GM18873 (cell line): ENCODE data around the gene SIRPA.

ENCODE experiments used
- ATAC-seq: cut with Tn5 transposase; IDR thresholded peaks from one replicate; pipeline ENCODE4 v1.9.1; 2021; ENCODE audit warnings: mild to moderate bottlenecking, moderate library complexity, moderate number of reproducible peaks; ENCODE audit not compliant: unreplicated experiment, low FRiP score

The SIRPA gene

DNA sequence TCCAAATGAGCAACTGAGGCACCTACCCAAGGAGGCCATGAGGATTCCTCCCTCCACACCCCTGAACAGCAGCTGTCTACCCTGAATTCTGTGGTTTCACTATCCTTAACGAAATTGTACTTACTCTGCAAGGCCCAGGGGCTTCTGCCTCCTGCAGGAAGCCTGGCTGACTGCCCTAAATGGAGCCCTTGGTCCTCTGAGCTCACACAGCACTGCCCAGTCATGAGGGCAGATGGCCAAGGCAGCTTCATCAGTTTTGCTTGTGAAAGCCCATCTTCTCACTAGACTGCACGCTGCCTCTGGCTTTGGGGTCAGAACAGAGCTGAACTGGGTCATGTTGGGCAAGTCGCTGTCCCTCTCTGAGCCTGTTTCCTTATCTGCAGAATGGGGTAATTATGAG lies 26.4 kb upstream of the SIRPA start:
- no peak for ATAC-seq

DNA sequence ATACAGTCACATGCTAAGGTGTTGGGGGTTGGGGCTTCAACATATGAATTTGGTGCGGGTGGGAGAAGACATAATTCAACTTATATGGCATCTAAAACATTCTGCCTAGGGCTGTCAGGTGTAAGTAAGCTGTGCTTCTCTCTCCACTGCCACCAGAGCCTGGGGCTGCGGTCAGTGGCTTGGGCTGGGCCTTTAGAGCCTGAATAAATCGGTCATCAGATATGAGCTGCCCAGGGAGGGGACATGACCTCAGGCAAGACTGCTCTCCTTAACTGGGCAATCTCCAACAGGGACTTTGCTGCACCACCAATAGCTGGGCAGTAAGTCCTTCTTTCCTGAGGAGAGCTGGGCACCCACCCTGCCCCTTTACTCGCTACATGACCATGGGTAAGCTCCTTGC lies 24.9 kb upstream of the SIRPA start:
- no peak for ATAC-seq

DNA sequence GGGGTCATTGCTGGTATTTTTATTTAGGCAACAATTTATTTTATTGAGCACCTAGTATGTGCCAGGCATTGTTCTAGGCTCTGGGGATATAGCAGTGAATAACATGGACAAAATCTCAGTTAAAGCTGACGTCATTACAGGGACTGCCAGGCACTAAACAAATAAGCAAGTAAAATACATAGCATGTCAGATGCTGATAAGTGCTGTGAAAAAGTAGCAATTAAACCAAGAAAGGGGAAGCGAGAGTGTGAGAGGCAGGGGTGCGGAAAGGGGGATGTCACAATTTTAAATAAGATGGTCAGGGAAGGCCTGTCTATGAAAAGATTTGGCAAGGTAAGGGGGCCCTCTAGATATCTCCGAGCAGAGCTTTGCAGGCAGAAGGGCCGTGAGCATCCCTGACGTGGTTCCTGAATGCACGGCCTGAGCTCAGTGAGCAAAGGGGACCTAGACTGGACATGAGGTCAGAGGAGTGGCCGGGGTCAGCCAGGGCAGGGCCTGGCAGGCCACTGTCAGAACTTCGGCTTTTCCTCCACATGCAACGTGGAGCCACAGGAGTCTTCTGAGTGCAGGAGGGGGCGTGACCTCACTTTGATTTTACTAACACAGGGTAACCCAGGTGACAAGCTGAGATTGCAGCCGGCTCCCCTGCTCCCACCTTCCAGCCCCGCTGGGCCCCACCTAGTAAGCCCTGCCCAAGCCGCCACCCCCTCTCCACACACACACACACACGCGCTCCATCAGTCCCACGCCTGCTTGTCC lies 24.2 kb upstream of the SIRPA start:
- no peak for ATAC-seq

DNA sequence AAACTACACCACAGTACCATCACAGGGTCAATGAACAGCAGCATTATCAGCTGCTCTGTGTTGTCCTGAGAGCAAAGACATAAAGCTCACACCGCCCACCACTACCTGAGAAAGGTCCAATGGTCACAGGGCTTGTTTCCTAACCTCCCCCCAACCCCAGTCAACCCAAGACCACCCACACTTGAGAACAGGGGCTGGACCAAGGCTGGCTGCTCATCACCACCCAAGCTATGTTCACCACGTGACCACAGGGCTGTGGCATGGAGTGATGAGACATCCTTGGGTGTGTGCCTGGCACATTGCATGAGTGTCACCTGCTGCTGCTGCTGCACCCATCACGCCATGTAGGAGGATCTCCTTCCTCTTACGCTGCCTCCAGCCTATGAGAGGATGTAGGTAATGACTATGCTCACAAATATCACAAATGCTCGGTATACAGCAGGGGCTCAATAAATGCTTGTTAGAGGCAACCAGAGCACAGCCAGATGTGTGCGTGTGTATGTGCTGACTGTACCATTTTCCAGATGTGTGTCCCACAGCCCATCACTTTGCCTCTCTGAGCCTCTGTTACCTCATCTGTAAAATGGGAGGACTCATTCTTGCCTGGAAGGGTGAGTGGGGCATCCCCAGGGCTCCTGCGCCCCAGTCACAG lies 23.3 kb upstream of the SIRPA start:
- ATAC-seq = no peak

DNA sequence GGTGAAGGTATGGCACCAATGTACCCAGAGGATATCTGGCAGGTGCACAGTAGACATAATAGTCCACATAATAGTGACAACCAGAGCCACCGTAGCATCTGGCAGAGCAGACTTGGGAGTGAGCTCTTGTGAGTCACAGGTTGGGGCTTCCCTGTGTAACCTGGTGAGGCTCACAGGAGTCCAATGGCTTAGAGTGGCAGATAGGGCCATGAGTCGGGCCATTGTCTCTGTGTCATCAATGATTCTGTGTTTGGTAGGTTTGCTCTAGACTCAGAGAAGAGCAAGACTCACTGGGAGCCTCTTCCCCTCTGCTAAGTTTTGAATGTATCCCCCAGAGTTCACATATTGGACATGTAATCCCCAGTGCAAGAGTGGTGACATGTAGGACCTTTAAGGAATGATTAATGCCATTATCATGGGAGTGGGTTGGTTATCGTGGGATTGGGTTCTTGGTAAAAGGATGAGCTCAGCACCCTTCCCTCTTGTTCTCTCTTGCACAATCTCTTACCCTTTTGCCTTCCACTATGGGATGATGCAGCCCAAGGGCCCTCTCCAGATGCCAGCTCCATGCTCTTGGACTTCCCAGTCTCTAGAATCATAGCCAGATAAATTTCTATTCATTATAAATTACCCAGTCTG lies 22.6 kb upstream of the SIRPA start:
- no peak for ATAC-seq

DNA sequence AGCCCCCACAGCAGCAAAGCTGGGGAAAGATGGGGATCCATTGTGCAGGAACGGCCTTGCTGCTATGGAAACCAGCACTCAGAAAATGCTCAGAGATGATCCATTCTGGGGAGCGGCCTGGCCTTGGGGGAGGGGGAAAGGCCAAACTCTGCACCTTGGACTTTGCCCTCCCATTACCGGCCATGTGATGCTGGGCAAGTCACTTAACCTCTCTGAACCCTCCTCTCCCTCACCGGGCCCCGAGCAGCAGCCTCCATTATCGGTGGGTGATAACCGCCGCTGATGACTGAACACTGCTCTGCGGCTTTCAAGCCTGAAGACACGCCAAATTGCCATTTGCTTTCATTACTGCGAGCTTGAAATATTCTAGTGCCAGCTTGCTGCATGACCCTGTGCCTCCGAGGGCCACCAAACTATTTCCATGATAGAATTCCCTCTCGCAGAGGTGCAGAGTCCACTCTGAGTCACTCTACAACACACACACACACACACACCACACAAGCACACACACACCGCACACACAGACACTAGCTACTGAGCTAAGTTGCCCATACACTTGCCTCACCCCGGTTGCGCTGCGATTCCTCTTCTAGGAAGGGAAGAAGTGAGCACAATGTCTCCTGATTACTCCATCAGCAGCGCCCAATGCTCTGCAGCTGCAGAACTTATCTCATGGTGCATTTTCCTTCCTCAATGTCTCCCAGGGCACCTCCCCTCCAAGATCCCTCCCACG lies 20.6 kb upstream of the SIRPA start:
- ATAC-seq = no peak

DNA sequence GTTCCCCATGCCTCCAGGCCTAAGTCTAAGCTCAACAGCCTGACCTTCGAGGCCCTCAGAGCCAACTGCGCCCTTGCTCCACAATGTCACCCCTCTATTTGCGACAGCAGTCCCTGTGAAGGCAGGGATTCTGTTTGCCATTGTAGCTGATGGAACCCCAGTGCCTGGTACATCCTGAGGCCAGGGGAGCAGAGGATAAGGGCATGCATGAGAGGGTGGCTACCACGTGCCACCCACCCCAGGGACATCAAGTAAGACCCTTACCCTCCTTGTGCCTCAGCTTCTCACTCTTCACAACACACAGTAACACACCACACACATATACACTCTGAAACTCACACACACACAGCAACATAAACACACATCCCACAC lies 20.0 kb upstream of the SIRPA start:
- no peak for ATAC-seq

DNA sequence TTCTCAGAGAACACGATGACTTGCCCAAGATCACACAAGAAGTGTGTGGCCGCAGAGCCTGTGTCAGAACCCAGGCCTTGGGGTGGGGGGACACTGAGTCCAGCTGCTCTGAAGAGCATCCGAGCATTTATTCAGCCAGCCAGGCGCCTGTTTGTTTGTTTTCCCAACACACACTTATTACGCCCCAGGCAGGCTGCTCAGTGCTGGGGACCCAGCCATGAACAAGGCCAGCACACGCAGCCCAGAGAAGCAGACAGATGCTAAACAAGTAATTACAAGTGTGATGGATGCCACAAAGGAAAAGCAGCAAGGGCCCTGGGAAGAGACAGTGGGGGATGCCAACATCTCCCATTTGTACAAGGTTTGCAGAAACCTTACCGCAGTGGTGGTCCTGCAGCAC lies 19.4 kb upstream of the SIRPA start:
- no peak for ATAC-seq

DNA sequence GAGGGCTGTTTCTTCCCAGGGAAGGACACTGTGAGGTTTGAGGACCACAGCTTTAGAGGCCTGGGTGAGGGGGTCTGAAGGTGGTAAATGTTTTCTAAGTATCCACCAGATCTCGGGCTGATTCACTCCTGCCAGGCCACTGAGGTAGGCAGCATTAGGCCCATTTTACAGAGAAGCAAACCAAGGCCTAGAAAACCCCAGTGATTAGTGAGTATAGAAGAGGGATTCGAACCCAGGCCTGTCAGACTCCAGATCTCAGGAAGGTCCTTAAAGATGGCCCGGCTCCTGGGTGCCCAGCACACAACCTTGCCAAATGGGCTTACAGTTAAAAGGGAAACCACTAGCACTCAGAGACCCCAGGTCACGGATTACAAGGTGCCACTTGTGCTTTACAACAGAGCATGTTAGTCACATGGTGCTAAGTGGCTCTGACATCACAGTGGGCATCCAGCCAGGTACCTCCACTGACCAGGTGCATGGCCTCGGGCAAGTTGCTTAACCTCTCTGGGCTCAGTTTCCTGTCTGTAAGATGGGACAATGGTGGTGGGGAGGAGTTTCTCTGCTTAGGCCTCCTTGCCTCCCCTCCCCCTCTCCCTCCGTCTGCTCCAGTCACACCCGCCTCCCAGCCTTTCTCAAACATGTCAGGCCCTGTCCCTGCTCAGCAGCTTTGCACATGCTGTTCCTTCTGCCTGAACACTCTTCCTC lies 18.8 kb upstream of the SIRPA start:
- ATAC-seq = no peak

DNA sequence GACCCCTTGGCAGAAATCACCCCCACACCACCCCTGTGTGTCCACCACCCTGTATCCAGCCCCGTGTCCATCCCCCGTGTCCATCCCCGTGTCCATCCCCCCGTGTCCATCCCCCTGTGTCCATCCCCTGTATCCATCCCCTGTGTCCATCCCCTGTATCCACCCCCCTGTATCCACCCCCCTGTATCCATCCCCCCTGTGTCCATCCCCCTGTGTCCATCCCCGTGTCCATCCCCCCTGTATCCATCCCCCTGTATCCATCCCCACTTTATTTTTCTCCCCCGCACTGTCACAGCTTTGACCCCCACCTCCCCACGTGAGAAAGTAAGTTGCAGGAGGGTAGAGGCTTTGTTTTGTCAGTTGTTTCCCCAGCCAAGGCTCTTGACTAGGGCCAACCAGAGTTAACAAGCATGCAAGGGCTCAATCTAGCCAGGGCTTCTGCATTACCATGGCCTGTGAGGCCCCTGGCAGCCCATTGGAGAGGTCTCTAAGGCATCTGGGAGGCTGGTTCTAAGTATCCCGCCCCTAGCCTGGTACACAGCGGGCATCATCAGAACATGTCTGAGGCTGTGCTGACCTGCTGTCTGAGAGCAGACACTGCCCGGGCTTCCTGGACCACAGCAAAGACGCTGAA lies 18.1 kb upstream of the SIRPA start:
- no peak for ATAC-seq

DNA sequence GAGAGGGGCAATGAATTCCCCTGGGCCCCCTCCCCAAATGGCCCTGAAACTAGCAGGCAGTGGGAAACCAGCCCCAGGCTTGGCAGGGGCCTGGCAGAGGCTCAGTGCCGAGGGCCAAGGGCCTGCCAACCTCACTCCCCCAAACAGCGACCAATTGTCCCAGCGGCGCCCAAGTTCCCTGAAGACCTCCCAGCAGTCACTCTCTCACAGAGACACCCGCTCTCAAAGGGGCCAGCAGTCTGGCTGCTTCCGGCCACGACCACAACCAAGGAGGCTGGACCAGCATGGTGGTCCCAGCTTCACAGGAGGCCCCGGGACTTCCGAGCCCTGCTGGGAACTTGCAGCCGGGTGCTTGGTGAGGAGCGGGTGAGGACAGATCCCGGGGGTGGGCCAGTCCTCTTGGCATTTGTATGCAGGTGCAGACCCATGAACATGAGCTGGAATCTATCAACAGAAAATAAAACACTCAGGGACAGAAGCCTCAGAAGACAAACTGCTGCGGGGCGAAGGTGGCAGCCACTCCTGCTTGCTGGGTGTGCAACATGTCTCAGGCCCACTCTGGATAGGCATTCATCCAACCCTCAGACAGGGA lies 17.5 kb upstream of the SIRPA start:
- ATAC-seq = no peak

DNA sequence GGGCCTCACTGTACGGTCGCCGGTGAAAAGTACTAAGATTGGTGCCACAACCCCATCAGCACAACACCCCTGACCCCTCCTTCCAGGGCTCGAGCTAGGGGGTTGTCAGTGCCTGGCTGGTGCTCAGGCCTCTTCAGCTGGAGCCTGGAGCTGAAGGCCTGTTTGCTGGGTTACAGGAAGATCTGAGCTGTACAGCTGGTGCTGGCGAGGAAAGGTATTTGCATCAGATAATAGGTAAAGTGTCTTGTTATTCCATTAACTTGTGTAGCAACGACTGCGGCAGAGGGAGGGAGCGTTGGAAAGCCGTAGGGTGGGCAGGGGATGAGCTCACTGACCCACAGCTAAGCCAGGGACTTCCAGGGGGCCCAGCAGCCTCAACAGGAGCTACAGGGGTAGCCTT lies 15.8 kb upstream of the SIRPA start:
- ATAC-seq = no peak

DNA sequence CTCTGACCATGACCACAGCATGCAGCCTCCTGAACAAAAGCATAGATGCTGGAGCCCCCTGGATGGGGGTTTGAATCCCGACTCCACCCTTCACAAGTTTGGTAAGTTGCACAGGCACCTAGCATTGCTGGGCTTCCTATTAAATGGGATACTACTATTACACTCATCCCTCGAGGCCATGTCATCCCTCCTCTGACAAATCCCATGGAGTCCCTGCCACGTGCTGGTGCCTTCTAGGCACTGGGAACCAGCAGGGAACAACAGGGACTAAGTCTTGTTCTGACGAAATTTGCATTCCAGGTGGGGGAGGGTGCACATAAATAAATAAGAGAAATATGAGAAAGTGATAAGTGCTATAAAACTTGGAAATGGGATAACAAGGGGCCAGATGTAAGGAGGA lies 15.3 kb upstream of the SIRPA start:
- no peak for ATAC-seq

DNA sequence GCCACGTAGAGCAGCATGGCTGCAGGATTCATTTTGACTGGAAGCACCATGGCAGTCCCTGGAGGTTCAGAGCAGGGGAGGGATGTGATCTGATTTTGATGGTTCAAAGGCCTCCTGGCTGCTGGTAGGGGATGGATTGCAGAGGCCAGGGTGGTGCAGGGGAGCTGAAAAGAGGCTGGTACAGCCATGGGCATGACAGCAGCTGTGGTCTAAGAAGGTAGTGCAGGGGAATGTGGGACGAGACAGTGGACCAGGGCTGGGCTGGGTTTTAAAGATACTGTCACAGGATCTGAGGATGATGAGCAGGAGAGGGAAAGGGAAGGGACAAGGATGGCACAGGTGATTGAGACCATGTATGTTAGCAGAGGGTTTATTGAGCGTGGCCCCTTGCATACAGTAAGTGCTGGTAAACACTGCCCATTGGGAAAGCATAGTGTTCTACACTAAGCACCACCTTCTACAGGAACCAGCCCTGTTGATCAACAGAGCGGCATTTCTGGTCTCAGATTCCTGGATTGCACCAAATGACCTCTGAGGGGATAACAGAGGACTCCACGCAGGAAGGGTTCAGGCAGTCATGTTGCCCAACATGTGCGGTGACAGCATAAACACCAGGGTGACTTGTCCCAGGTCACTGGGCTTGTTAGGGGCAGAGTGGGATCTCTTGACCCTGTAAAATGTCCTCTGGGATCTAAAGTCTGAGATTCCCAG lies 14.5 kb upstream of the SIRPA start:
- no peak for ATAC-seq

DNA sequence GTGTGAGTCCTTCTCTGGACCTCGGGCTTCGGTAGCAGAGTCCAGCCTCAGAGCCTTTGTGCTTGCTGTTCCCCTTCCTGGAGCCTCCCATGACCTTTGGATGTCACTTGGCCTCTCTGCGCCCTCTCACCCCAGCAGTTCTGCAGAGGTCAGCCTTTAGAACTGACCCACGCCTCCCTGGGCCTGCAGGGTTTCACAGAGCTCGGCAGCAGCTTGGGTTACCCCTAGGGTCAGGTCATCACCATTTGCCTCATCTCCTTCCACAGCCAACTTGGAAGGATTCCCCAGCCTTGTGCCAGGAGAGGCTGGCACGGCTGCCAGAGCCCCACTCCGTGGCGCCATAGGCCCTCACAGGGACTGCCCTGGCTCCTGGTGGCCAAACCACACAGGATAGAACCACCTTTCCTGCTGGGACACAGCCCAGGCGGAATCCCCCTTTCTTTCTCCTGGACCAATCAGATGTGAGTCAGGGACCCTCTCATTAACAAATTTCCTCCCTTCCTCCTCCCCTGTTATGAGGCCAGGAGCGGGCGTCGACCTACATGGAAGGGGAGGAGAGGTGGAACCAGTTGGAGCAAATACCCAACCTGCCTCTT lies 13.9 kb upstream of the SIRPA start:
- ATAC-seq = no peak

DNA sequence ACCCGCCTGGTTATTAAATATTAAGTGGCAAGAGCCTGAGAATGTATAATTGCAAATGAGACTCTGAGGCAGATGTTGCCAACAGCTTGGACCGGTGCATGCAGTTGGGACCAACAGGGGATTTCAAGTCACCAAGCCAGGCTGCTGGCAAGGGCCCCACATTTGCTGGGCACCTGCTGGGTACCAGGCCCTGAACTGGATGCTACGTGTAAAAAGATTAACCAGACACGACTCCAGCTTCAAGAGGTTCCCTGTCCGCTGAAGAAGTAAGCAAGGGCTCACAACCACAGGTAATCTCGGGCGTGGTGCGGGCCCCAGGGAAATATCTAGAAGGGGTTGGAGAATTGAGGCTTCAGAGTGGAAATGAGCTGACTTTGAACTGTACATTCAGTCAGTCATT lies 13.2 kb upstream of the SIRPA start:
- ATAC-seq = no peak

DNA sequence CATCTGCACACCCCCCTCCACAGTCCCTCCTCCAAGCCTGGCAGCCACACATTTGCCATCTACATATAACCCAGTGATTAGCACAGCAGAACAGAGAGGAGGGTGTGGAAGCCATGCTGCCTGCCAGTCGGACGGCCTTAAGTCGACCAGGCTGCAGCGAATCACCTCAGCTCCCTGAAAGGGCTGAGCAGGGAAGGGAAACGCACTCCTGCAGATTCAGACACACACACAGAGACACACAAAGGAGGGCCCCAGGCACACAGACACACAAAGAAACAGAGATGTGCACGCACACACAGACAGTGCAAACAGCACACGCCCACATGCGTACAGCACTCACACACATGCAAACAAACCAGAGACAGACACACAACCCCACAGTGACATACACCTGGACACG lies 11.2 kb upstream of the SIRPA start:
- no peak for ATAC-seq

DNA sequence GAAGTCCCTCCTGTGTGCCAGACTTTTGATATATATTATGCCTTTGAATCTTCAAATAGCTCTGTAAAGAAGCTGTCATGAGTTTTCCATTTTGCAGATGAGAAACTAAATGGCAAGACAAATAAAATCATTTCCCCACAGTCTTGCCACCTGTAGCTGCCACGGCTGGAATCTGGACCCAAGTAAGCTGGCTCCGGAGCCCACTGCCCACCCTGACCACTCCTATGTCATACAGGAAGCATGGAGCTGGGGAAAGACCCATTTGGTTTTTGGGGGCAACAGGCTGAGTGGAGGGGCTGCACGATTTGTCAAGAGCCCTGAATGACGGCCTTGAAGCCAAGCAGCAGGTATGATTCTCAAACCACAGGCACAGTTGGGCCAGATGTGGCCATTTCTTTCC lies 10.0 kb upstream of the SIRPA start:
- no peak for ATAC-seq
